CD8-positive, alpha-beta memory T cell (primary cell): Measurements from ENCODE around the gene ARHGAP26. TPM values are rescaled to one million over a fixed set of nuclear protein-coding genes. Genes with fewer than 3 reads are reported as not detected.

ENCODE experiments used
- CTCF ChIA-PET: fragments of 350-600 bp; sonication (Branson Sonifier 250); formaldehyde crosslinking; loops from one replicate; lab custom pipeline; 2021; ENCODE audit warnings: antibody characterized with exemption; lab: Charles Lee
- POLR2A ChIA-PET: fragments of 350-600 bp; sonication (Branson Sonifier 250); formaldehyde crosslinking; loops from one replicate; lab custom pipeline; 2021; ENCODE audit warnings: antibody characterized with exemption; lab: Charles Lee
- DNase-seq, 5 donors: peaks; one replicate each; pipeline versions ENCODE4 v3.0.0 to v3.0.0-alpha.2; 2020 to 2022; ENCODE audit warnings: mixed read lengths in 1 of 5
- H3K27ac ChIP-seq: one replicate; pipeline ENCODE4 v1.7.0; 2013; ENCODE audit warnings: low read depth, mild to moderate bottlenecking, low read length, moderate library complexity
- H3K27me3 ChIP-seq: 2 replicates; pipeline ENCODE4 v1.7.0; 2013; ENCODE audit warnings: low read length, mild to moderate bottlenecking; ENCODE audit not compliant: insufficient read depth, poor library complexity, severe bottlenecking
- H3K36me3 ChIP-seq: 2 replicates; pipeline ENCODE4 v1.7.0; 2013; ENCODE audit warnings: mild to moderate bottlenecking, low read length, moderate library complexity; ENCODE audit not compliant: insufficient read depth
- H3K4me1 ChIP-seq: 2 replicates; pipeline ENCODE4 v1.7.0; 2013; ENCODE audit warnings: mild to moderate bottlenecking, low read length, moderate library complexity; ENCODE audit not compliant: insufficient read depth
- H3K4me3 ChIP-seq: 2 replicates; pipeline ENCODE4 v1.7.0; 2013; ENCODE audit warnings: mild to moderate bottlenecking, low read length
- H3K9me3 ChIP-seq: 2 replicates; pipeline ENCODE4 v1.7.0; 2013; ENCODE audit warnings: mild to moderate bottlenecking, low read length
- H3K27ac Mint-ChIP-seq, 8 donors: one replicate each; pipeline ENCODE4 v1.8.0; 2020 to 2021; ENCODE audit warnings: mixed read lengths in 8 of 8, mild to moderate bottlenecking in 6 of 8, inconsistent platforms in 3 of 8, moderate library complexity in 3 of 8
- H3K27me3 Mint-ChIP-seq, 2 donors: one replicate each; pipeline ENCODE4 v1.8.0; 2020 to 2021; ENCODE audit warnings: mixed read lengths in 2 of 2, mild to moderate bottlenecking in 1 of 2, moderate library complexity in 1 of 2
- H3K36me3 Mint-ChIP-seq, 3 donors: one replicate each; pipeline ENCODE4 v1.8.0; 2020 to 2021; ENCODE audit warnings: mixed read lengths in 3 of 3, inconsistent platforms in 1 of 3, mild to moderate bottlenecking in 1 of 3
- H3K4me1 Mint-ChIP-seq, 3 donors: one replicate each; pipeline ENCODE4 v1.8.0; 2020 to 2021; ENCODE audit warnings: mixed read lengths in 3 of 3, inconsistent platforms in 1 of 3, mild to moderate bottlenecking in 1 of 3
- H3K4me3 Mint-ChIP-seq, 7 donors: one replicate each; pipeline ENCODE4 v1.8.0; 2020 to 2021; ENCODE audit warnings: mixed read lengths in 7 of 7, mild to moderate bottlenecking in 6 of 7, moderate library complexity in 4 of 7, inconsistent platforms in 2 of 7
- H3K9me3 Mint-ChIP-seq, 5 donors: one replicate each; pipeline ENCODE4 v1.8.0; 2020 to 2022; ENCODE audit warnings: mixed read lengths in 5 of 5, mild to moderate bottlenecking in 3 of 5, moderate library complexity in 2 of 5, inconsistent platforms in 1 of 5
- polyA plus RNA-seq: library from polyadenylated mRNA; unstranded; fragments of 300-500 nt; fragmentation: Illumina TruSeq; gene quantifications from one replicate; pipeline ENCODE4 v1.2.3, GENCODE V29; 2021
- total RNA-seq, 2 experiments: library from RNA; stranded (reverse); gene quantifications; one replicate each; pipeline ENCODE4 v1.2.3, GENCODE V29; 2021

ARHGAP26 gene
- total and polyA plus RNA-seq, 3 experiments from 2014 or later: 16.7 to 37.1 (median 19.7) TPM

GRCh38 chr5:143050183-143050582 is 280.0 kb downstream of the ARHGAP26 start:
- Histone ChIP-seq H3K36me3 (no peaks in the 10 kb centered on the region), H3K9me3 (no peaks in the 10 kb centered on the region), H3K27me3 (no peaks in the 10 kb centered on the region), H3K27ac (no peak overlapping the region), H3K4me1 (no peaks in the 10 kb centered on the region), H3K4me3 (no peak overlapping the region)
- Mint-ChIP-seq H3K27ac (peak overlapping the region in 2 of 8 donors; percentile 23 to 68), H3K27me3 (no peaks in the 10 kb centered on the region), H3K4me1 (peaks cover 34 to 44% (median 37%) of the 10 kb centered on the region in 3 donors), H3K36me3 (peaks cover 14 to 41% (median 25%) of the 10 kb centered on the region in 3 donors), H3K9me3 (no peaks in the 10 kb centered on the region), H3K4me3 (no peak overlapping the region)
- POLR2A ChIA-PET: no interaction called here
- CTCF ChIA-PET: no interaction called here
- no peak for DNase-seq

GRCh38 chr5:143051244-143052058 is 281.3 kb downstream of the ARHGAP26 start:
- Histone ChIP-seq H3K27me3 (no peaks in the 10 kb centered on the region), H3K36me3 (no peaks in the 10 kb centered on the region), H3K4me1 (no peaks in the 10 kb centered on the region), H3K9me3 (no peaks in the 10 kb centered on the region), H3K27ac (no peak overlapping the region), H3K4me3 (no peak overlapping the region)
- Mint-ChIP-seq H3K36me3 (peaks cover 18 to 50% (median 29%) of the 10 kb centered on the region in 3 donors), H3K27ac (peak overlapping the region in 5 of 8 donors; percentile 2 to 82 (median 47)), H3K27me3 (no peaks in the 10 kb centered on the region), H3K4me3 (no peak overlapping the region), H3K4me1 (peaks cover 37 to 57% (median 50%) of the 10 kb centered on the region in 3 donors), H3K9me3 (no peaks in the 10 kb centered on the region)
- CTCF ChIA-PET: no interaction called here
- POLR2A ChIA-PET: no interaction called here
- no peak for DNase-seq

- Mint-ChIP-seq H3K27me3 (no peaks in the 10 kb centered on the region), H3K36me3 (peaks cover 20 to 65% (median 36%) of the 10 kb centered on the region in 3 donors), H3K4me3 (no peak overlapping the region), H3K27ac (peak overlapping the region in 5 of 8 donors; percentile 2 to 77 (median 57)), H3K4me1 (peaks cover 37 to 61% (median 53%) of the 10 kb centered on the region in 3 donors), H3K9me3 (no peaks in the 10 kb centered on the region)
- Histone ChIP-seq H3K4me3 (no peak overlapping the region), H3K27me3 (no peaks in the 10 kb centered on the region), H3K4me1 (no peaks in the 10 kb centered on the region), H3K9me3 (no peaks in the 10 kb centered on the region), H3K27ac (no peak overlapping the region), H3K36me3 (peaks cover 10% of the 10 kb centered on the region)
- ChIA-PET CTCF (interaction anchor here (0.9 kb wide), 1 partner anchor 9 kb away, joined by 3 read pairs; no protein-coding TSS in a partner anchor), POLR2A (no interaction called here)
- DNase-seq: no peak
These were observed 282.9 kb downstream of the ARHGAP26 start for GRCh38 chr5:143052967-143053682.

GRCh38 chr5:143053780-143054179 is 283.6 kb downstream of the ARHGAP26 start:
- H3K27me3 ChIP-seq: no peaks in the 10 kb centered on the region
- Mint-ChIP-seq H3K4me1 (peaks cover 37 to 68% (median 53%) of the 10 kb centered on the region in 3 donors), H3K36me3 (peaks cover 26 to 71% (median 42%) of the 10 kb centered on the region in 3 donors), H3K27me3 (no peaks in the 10 kb centered on the region), H3K4me3 (no peak overlapping the region), H3K27ac (peak overlapping the region in 7 of 8 donors; percentile 34 to 84 (median 66)), H3K9me3 (no peaks in the 10 kb centered on the region)
- no peaks in the 10 kb centered on the region for H3K4me1 ChIP-seq
- no peak overlapping the region for H3K27ac ChIP-seq
- peaks cover 10% of the 10 kb centered on the region for H3K36me3 ChIP-seq
- ChIA-PET POLR2A (no interaction called here), CTCF (no interaction called here)
- no peak for DNase-seq
- no peak overlapping the region for H3K4me3 ChIP-seq
- H3K9me3 ChIP-seq: no peaks in the 10 kb centered on the region

GRCh38 chr5:143054480-143054941 is 284.3 kb downstream of the ARHGAP26 start:
- peak overlapping the region; percentile 48 to 97 (median 80) for H3K27ac Mint-ChIP-seq
- H3K27ac ChIP-seq: no peak overlapping the region

GRCh38 chr5:143055596-143056338 is 285.6 kb downstream of the ARHGAP26 start:
- H3K4me3 Mint-ChIP-seq: no peak overlapping the region
- DNase-seq: no peak
- ChIA-PET CTCF (no interaction called here), POLR2A (no interaction called here)
- peak overlapping the region in 5 of 8 donors; percentile 23 to 81 (median 62) for H3K27ac Mint-ChIP-seq
- no peaks in the 10 kb centered on the region for H3K27me3 ChIP-seq
- peaks cover 23 to 78% (median 42%) of the 10 kb centered on the region in 3 donors for H3K36me3 Mint-ChIP-seq
- H3K27ac ChIP-seq: no peak overlapping the region
- H3K9me3 Mint-ChIP-seq: no peaks in the 10 kb centered on the region
- no peaks in the 10 kb centered on the region for H3K9me3 ChIP-seq
- H3K4me3 ChIP-seq: no peak overlapping the region
- no peaks in the 10 kb centered on the region for H3K4me1 ChIP-seq
- H3K4me1 Mint-ChIP-seq: peaks cover 33 to 71% (median 54%) of the 10 kb centered on the region in 3 donors
- H3K27me3 Mint-ChIP-seq: no peaks in the 10 kb centered on the region
- peaks cover 10% of the 10 kb centered on the region for H3K36me3 ChIP-seq

More at GRCh38 chr5:143054480-143054941, 284.3 kb downstream of the ARHGAP26 start:
- H3K27me3 ChIP-seq: no peaks in the 10 kb centered on the region
- DNase-seq: no peak
- Mint-ChIP-seq H3K36me3 (peaks cover 23 to 74% (median 44%) of the 10 kb centered on the region in 3 donors), H3K9me3 (no peaks in the 10 kb centered on the region), H3K4me1 (peaks cover 35 to 75% (median 53%) of the 10 kb centered on the region in 3 donors), H3K27me3 (no peaks in the 10 kb centered on the region), H3K4me3 (peak overlapping the region in 6 of 7 donors; percentile 33 to 67 (median 48))
- H3K4me1 ChIP-seq: no peaks in the 10 kb centered on the region
- H3K36me3 ChIP-seq: peaks cover 10% of the 10 kb centered on the region
- H3K4me3 ChIP-seq: no peak overlapping the region
- ChIA-PET POLR2A (no interaction called here), CTCF (no interaction called here)
- no peaks in the 10 kb centered on the region for H3K9me3 ChIP-seq

GRCh38 chr5:143056339-143056704 is 286.1 kb downstream of the ARHGAP26 start:
- Mint-ChIP-seq H3K27me3 (no peaks in the 10 kb centered on the region), H3K9me3 (no peaks in the 10 kb centered on the region), H3K27ac (peak overlapping the region in 5 of 8 donors; percentile 8 to 81 (median 46)), H3K4me3 (no peak overlapping the region), H3K36me3 (peaks cover 23 to 79% (median 39%) of the 10 kb centered on the region in 3 donors), H3K4me1 (peaks cover 33 to 68% (median 51%) of the 10 kb centered on the region in 3 donors)
- H3K4me1 ChIP-seq: no peaks in the 10 kb centered on the region
- peaks cover 10% of the 10 kb centered on the region for H3K36me3 ChIP-seq
- ChIA-PET POLR2A (no interaction called here), CTCF (no interaction called here)
- no peaks in the 10 kb centered on the region for H3K9me3 ChIP-seq
- H3K4me3 ChIP-seq: no peak overlapping the region
- no peak for DNase-seq
- H3K27ac ChIP-seq: no peak overlapping the region
- no peaks in the 10 kb centered on the region for H3K27me3 ChIP-seq
